Measurements from ENCODE around the gene EMD.
A peak's percentile ranks its signal among the peaks of the same experiment; 100 is the strongest.

The EMD gene

DNA sequence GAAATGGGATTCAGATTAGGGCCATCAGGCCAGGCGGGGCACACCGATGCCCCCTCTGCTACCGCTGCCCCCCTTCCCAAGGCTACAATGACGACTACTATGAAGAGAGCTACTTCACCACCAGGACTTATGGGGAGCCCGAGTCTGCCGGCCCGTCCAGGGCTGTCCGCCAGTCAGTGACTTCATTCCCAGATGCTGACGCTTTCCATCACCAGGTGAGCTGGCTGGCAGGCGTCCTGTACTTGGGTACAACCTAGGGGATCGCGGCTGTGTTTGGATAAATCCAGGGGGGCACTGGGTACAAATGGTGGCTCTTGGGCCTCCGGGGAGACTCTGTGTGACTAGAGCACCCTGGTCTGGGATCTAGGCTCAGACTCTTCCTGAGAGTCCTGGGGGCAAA is 1.1 kb downstream of the EMD start:
- H3K4me3 ChIP-seq (ENCODE audit: insufficient read depth, low read length, poor library complexity, severe bottlenecking), result peak overlapping the region; percentile 69
- H3K79me2 ChIP-seq (ENCODE audit: insufficient read depth, low read length), result peaks cover 12% of the 10 kb centered on the region
- peak overlapping the region; percentile 76 for H3K4me2 ChIP-seq (ENCODE audit: low read depth, low read length, poor library complexity, severe bottlenecking)
- no peak overlapping the region for H3K27ac ChIP-seq (ENCODE audit: low read depth, low read length)
- H2AFZ ChIP-seq (ENCODE audit: low read depth, low read length, severe bottlenecking), result no peak overlapping the region
- peak overlapping the region; percentile 97 for H3K9ac ChIP-seq (ENCODE audit: low read length)
- no peaks in the 10 kb centered on the region for H3K9me2 ChIP-seq (replicated peaks; ENCODE audit: insufficient read depth, low read length)
- H3K36me3 ChIP-seq (ENCODE audit: low read length), result no peaks in the 10 kb centered on the region
- no peaks in the 10 kb centered on the region for H3K27me3 ChIP-seq (ENCODE audit: low read length)
- TF ChIP-seq, protein P1, sequence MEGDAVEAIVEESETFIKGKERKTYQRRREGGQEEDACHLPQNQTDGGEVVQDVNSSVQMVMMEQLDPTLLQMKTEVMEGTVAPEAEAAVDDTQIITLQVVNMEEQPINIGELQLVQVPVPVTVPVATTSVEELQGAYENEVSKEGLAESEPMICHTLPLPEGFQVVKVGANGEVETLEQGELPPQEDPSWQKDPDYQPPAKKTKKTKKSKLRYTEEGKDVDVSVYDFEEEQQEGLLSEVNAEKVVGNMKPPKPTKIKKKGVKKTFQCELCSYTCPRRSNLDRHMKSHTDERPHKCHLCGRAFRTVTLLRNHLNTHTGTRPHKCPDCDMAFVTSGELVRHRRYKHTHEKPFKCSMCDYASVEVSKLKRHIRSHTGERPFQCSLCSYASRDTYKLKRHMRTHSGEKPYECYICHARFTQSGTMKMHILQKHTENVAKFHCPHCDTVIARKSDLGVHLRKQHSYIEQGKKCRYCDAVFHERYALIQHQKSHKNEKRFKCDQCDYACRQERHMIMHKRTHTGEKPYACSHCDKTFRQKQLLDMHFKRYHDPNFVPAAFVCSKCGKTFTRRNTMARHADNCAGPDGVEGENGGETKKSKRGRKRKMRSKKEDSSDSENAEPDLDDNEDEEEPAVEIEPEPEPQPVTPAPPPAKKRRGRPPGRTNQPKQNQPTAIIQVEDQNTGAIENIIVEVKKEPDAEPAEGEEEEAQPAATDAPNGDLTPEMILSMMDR (IDR thresholded peaks at IDR 0.05; ENCODE audit: insufficient read depth, low read length, poor library complexity, severe bottlenecking), result no peak
- TF ChIP-seq EZH2phosphoT487 (conservative IDR thresholded peaks at IDR 0.05; ENCODE audit: low read length), result no peak
- H3F3A ChIP-seq (ENCODE audit: insufficient read depth), result no peaks in the 10 kb centered on the region
- no peaks in the 10 kb centered on the region for H4K20me1 ChIP-seq (ENCODE audit: low read depth, low read length)
- no peaks in the 10 kb centered on the region for H3K9me3 ChIP-seq (ENCODE audit: insufficient read depth, low read length)

DNA sequence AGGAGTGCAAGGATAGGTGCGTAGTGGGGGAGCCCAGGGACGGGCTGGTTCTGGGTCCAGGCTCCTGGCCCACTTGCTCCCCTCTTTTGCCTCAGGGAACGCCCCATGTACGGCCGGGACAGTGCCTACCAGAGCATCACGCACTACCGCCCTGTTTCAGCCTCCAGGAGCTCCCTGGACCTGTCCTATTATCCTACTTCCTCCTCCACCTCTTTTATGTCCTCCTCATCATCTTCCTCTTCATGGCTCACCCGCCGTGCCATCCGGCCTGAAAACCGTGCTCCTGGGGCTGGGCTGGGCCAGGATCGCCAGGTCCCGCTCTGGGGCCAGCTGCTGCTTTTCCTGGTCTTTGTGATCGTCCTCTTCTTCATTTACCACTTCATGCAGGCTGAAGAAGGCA is 1.7 kb downstream of the EMD start:
- Histone ChIP-seq H3K27me3 (ENCODE audit: low read length) (no peaks in the 10 kb centered on the region), H3K9ac (ENCODE audit: low read length) (no peak overlapping the region), H3K9me3 (ENCODE audit: insufficient read depth, low read length) (no peaks in the 10 kb centered on the region), H3K79me2 (ENCODE audit: insufficient read depth, low read length) (peaks cover 12% of the 10 kb centered on the region), H3K9me2 (replicated peaks; ENCODE audit: insufficient read depth, low read length) (no peaks in the 10 kb centered on the region), H3K4me3 (ENCODE audit: insufficient read depth, low read length, poor library complexity, severe bottlenecking) (no peak overlapping the region), H3K4me2 (ENCODE audit: low read depth, low read length, poor library complexity, severe bottlenecking) (no peak overlapping the region), H3K36me3 (ENCODE audit: low read length) (no peaks in the 10 kb centered on the region), H3F3A (ENCODE audit: insufficient read depth) (no peaks in the 10 kb centered on the region), H3K27ac (ENCODE audit: low read depth, low read length) (no peak overlapping the region), H2AFZ (ENCODE audit: low read depth, low read length, severe bottlenecking) (no peak overlapping the region), H4K20me1 (ENCODE audit: low read depth, low read length) (no peaks in the 10 kb centered on the region)
- no peak for TF ChIP-seq EZH2phosphoT487 (conservative IDR thresholded peaks at IDR 0.05; ENCODE audit: low read length)
- TF ChIP-seq, protein P1 (IDR thresholded peaks at IDR 0.05; ENCODE audit: insufficient read depth, low read length, poor library complexity, severe bottlenecking), result no peak

DNA sequence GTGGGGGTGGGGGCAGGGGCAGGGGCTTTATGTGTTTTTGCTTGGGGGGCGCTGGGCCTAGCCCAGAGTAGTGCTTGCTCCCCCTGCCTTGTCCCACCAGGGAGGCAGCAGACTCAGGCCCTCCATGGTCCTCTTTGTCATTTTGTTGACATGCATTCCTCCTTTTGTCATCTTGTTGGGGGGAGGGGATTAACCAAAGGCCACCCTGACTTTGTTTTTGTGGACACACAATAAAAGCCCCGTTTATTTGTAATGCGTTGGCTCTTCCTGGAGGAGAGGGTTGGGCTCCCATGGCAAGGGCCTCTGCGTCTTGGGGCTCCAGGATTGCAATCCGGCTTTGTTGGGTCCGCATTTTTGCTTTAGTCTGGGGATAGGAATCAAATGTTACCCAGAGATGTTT is 2.2 kb downstream of the EMD start:
- H2AFZ ChIP-seq (ENCODE audit: low read depth, low read length, severe bottlenecking), result no peak overlapping the region
- H3K4me3 ChIP-seq (ENCODE audit: insufficient read depth, low read length, poor library complexity, severe bottlenecking), result no peak overlapping the region
- H3K27ac ChIP-seq (ENCODE audit: low read depth, low read length), result no peak overlapping the region
- H4K20me1 ChIP-seq (ENCODE audit: low read depth, low read length), result no peaks in the 10 kb centered on the region
- H3K27me3 ChIP-seq (ENCODE audit: low read length), result no peaks in the 10 kb centered on the region
- H3K9ac ChIP-seq (ENCODE audit: low read length), result no peak overlapping the region
- no peak overlapping the region for H3K4me2 ChIP-seq (ENCODE audit: low read depth, low read length, poor library complexity, severe bottlenecking)
- no peaks in the 10 kb centered on the region for H3K36me3 ChIP-seq (ENCODE audit: low read length)
- no peaks in the 10 kb centered on the region for H3K9me2 ChIP-seq (replicated peaks; ENCODE audit: insufficient read depth, low read length)
- TF ChIP-seq, protein P1 (IDR thresholded peaks at IDR 0.05; ENCODE audit: insufficient read depth, low read length, poor library complexity, severe bottlenecking), result no peak
- TF ChIP-seq EZH2phosphoT487 (conservative IDR thresholded peaks at IDR 0.05; ENCODE audit: low read length), result no peak
- peaks cover 12% of the 10 kb centered on the region for H3K79me2 ChIP-seq (ENCODE audit: insufficient read depth, low read length)
- no peaks in the 10 kb centered on the region for H3F3A ChIP-seq (ENCODE audit: insufficient read depth)
- no peaks in the 10 kb centered on the region for H3K9me3 ChIP-seq (ENCODE audit: insufficient read depth, low read length)

Measured in SU-DHL-6 (cell line).